Endometrial microvascular endothelial cells (primary cell): ENCODE results near the gene NPTX1. TPM values are rescaled to one million over a fixed set of nuclear protein-coding genes. Genes with fewer than 3 reads are reported as not detected.

Experiments used
- in situ Hi-C: cut with HindIII; loops from 2 replicates; pipeline ENCODE4 v1.10.0; 2017; ENCODE audit warnings: low sequenced_read_pairs, low pct_unique_long_range_greater_than_20kb; ENCODE audit errors: inconsistent ontology term
- total RNA-seq: library from RNA; depleted of rRNA; stranded (reverse); fragments of >200 nt; gene quantifications from one replicate; pipeline ENCODE4 v1.2.3, GENCODE V29; 2015; ENCODE audit errors: inconsistent ontology term

The NPTX1 gene
- total RNA-seq, 1 donor from 2014 or later: 0.09 TPM

GRCh38 chr17:80482555-80483308, 6.3 kb upstream of the NPTX1 start:
- in situ Hi-C loops: no loop called here

- in situ Hi-C loops: no loop called here
Measured at GRCh38 chr17:80482058-80482318, 5.6 kb upstream of the NPTX1 start.

GRCh38 chr17:80481284-80482057, 5.1 kb upstream of the NPTX1 start:
- in situ Hi-C loops: no loop called here

- in situ Hi-C loops: no loop called here
Measured at GRCh38 chr17:80480248-80480647, 3.8 kb upstream of the NPTX1 start.

GRCh38 chr17:80479246-80479566, 2.8 kb upstream of the NPTX1 start:
- in situ Hi-C loops: no loop called here

GRCh38 chr17:80478487-80479245, 2.3 kb upstream of the NPTX1 start:
- in situ Hi-C loops: no loop called here

- in situ Hi-C loops: no loop called here
Measured at GRCh38 chr17:80477647-80478478, 1.5 kb upstream of the NPTX1 start.

- in situ Hi-C loops: no loop called here
Measured at GRCh38 chr17:80476877-80477646, 655 bp upstream of the NPTX1 start.

- in situ Hi-C loops: no loop called here
Measured at GRCh38 chr17:80474961-80475909, 1.2 kb downstream of the NPTX1 start.

- in situ Hi-C loops: no loop called here
Measured at GRCh38 chr17:80474231-80474960, 2.0 kb downstream of the NPTX1 start.

- in situ Hi-C loops: no loop called here
Measured at GRCh38 chr17:80473701-80474100, 2.7 kb downstream of the NPTX1 start.

- in situ Hi-C loops: no loop called here
Measured at GRCh38 chr17:80472996-80473395, 3.4 kb downstream of the NPTX1 start.

GRCh38 chr17:80471922-80472321, 4.5 kb downstream of the NPTX1 start:
- in situ Hi-C loops: no loop called here

GRCh38 chr17:80470603-80471002, 5.8 kb downstream of the NPTX1 start:
- in situ Hi-C loops: no loop called here

GRCh38 chr17:80469667-80470066, 6.7 kb downstream of the NPTX1 start:
- in situ Hi-C loops: no loop called here

- in situ Hi-C loops: no loop called here
Measured at GRCh38 chr17:80468781-80469493, 7.5 kb downstream of the NPTX1 start.
